Natural killer cell treated with Interleukin-12 subunit alpha and Interleukin-12 subunit beta and Interleukin-15 and Interleukin-18, amount 100 ng/mL, for 72 hours (primary cell): ENCODE measurements around the gene DPM2. TPM values are rescaled to one million over a fixed set of nuclear protein-coding genes. Genes with fewer than 3 reads are reported as not detected.

Experiments
- ATAC-seq, 2 donors: fragments of 150-1000 bp; cut with Tn5 transposase in 1 of 2; sonication (Bioruptor Pico), chemical (Tn5 transposase) in 1 of 2; 2 replicates each; pipeline ENCODE4 v1.10.0; 2021
- DNase-seq: peaks from one replicate; pipeline ENCODE4 v3.0.0; 2022; ENCODE audit warnings: low spot score
- H3K27ac Mint-ChIP-seq, 2 donors: 1 replicate in 1 of 2; 2 replicates in 1 of 2; pipeline ENCODE4 v1.8.0; 2022; ENCODE audit warnings: mixed read lengths in 2 of 2, mild to moderate bottlenecking in 1 of 2, moderate library complexity in 1 of 2
- H3K27me3 Mint-ChIP-seq, 2 donors: 1 replicate in 1 of 2; 2 replicates in 1 of 2; pipeline ENCODE4 v1.8.0; 2022; ENCODE audit warnings: mixed read lengths in 2 of 2
- H3K36me3 Mint-ChIP-seq: one replicate; pipeline ENCODE4 v1.8.0; 2022; ENCODE audit warnings: mixed read lengths
- H3K4me1 Mint-ChIP-seq, 2 donors: 1 replicate in 1 of 2; 2 replicates in 1 of 2; pipeline ENCODE4 v1.8.0; 2022; ENCODE audit warnings: low read depth in 2 of 2, mixed read lengths in 2 of 2, mild to moderate bottlenecking in 1 of 2
- H3K4me3 Mint-ChIP-seq: one replicate; pipeline ENCODE4 v1.8.0; 2022; ENCODE audit warnings: mixed read lengths
- H3K9me3 Mint-ChIP-seq: 2 replicates; pipeline ENCODE4 v1.8.0; 2022; ENCODE audit warnings: mixed read lengths
- total RNA-seq, 2 donors: library from RNA; stranded (reverse); gene quantifications; one replicate each; pipeline ENCODE4 v1.2.3, GENCODE V29; 2022

Gene DPM2
- total RNA-seq, 2 donors from 2014 or later: 47.9 to 74.4 TPM

DNA sequence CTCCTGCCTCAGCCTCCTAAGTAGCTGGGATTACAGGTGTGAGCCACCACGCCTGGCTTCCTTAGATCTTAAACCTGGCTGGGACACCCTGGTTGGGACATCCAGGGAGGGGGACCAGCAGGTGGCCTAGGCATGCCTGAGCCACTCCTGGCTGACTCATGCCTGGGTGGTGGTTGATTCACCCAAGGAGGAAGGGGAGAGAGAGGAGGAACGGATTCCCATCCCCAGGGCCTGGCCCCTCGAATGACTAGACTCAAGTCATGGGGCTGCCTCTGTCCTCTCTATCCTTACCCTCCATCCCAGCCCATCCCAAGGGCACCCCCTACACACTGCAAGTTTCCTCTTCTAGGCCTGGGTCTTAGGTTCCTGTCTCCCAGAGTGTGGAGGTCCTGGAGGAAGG lies 30.4 kb upstream of the DPM2 start:
- ATAC-seq (no peak), DNase-seq (no peak)
- H3K27ac Mint-ChIP-seq: peak overlapping the region; percentile 49 to 50
- no peak overlapping the region for H3K4me3 Mint-ChIP-seq
- H3K27me3 Mint-ChIP-seq: no peaks in the 10 kb centered on the region
- H3K9me3 Mint-ChIP-seq: no peaks in the 10 kb centered on the region
- no peaks in the 10 kb centered on the region for H3K36me3 Mint-ChIP-seq
- peaks cover 29 to 39% of the 10 kb centered on the region in 2 donors for H3K4me1 Mint-ChIP-seq

GRCh38 chr9:127967151-127967809 lies 29.6 kb upstream of the DPM2 start:
- H3K4me1 Mint-ChIP-seq: peaks cover 27 to 38% of the 10 kb centered on the region in 2 donors

GRCh38 chr9:127966416-127967150 lies 28.9 kb upstream of the DPM2 start:
- no peaks in the 10 kb centered on the region for H3K36me3 Mint-ChIP-seq
- no peak overlapping the region for H3K27ac Mint-ChIP-seq
- ATAC-seq: no peak
- DNase-seq: no peak
- no peak overlapping the region for H3K4me3 Mint-ChIP-seq
- H3K27me3 Mint-ChIP-seq: no peaks in the 10 kb centered on the region
- no peaks in the 10 kb centered on the region for H3K9me3 Mint-ChIP-seq
- H3K4me1 Mint-ChIP-seq: peaks cover 22 to 31% of the 10 kb centered on the region in 2 donors

More at GRCh38 chr9:127967151-127967809, 29.6 kb upstream of the DPM2 start:
- ATAC-seq: no peak
- H3K9me3 Mint-ChIP-seq: no peaks in the 10 kb centered on the region
- no peak overlapping the region for H3K4me3 Mint-ChIP-seq
- DNase-seq: no peak
- no peaks in the 10 kb centered on the region for H3K36me3 Mint-ChIP-seq
- H3K27ac Mint-ChIP-seq: no peak overlapping the region
- H3K27me3 Mint-ChIP-seq: no peaks in the 10 kb centered on the region

DNA sequence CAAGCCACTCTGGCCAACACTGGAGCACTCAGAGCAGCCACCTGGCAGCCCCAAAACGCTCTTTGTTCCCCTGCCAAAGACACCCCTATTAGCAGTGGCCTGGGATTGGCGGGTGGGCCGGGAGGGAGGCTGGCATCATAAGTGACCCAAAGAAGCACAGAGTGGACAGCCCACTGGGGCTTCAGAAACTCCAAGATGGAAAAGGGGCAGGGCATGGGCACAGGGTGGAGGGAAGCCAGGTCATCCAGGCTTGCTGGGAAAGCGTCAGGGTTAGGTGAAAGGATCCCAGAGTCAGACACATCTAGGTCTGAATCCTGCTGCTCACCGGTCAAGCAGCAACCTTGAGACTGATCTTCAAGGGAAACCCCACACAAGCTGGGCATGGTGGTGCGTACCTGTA lies 28.3 kb upstream of the DPM2 start:
- DNase-seq: no peak
- Mint-ChIP-seq H3K27me3 (no peaks in the 10 kb centered on the region), H3K4me3 (no peak overlapping the region), H3K36me3 (no peaks in the 10 kb centered on the region), H3K27ac (no peak overlapping the region), H3K9me3 (no peaks in the 10 kb centered on the region), H3K4me1 (peaks cover 16 to 25% of the 10 kb centered on the region in 2 donors)
- no peak for ATAC-seq

GRCh38 chr9:127963359-127964064 lies 25.9 kb upstream of the DPM2 start:
- Mint-ChIP-seq H3K36me3 (no peaks in the 10 kb centered on the region), H3K4me1 (peaks cover 8 to 12% of the 10 kb centered on the region in 2 donors), H3K9me3 (no peaks in the 10 kb centered on the region), H3K27ac (no peak overlapping the region), H3K4me3 (no peak overlapping the region), H3K27me3 (no peaks in the 10 kb centered on the region)
- ATAC-seq: no peak
- no peak for DNase-seq

GRCh38 chr9:127963041-127963358 lies 25.3 kb upstream of the DPM2 start:
- Mint-ChIP-seq H3K4me1 (peaks cover 6 to 8% of the 10 kb centered on the region in 2 donors), H3K27ac (no peak overlapping the region), H3K9me3 (no peaks in the 10 kb centered on the region), H3K36me3 (no peaks in the 10 kb centered on the region), H3K4me3 (no peak overlapping the region), H3K27me3 (no peaks in the 10 kb centered on the region)
- no peak for ATAC-seq
- no peak for DNase-seq

GRCh38 chr9:127962278-127962677 lies 24.6 kb upstream of the DPM2 start:
- no peaks in the 10 kb centered on the region for H3K36me3 Mint-ChIP-seq
- no peaks in the 10 kb centered on the region for H3K9me3 Mint-ChIP-seq
- no peak for DNase-seq
- H3K27ac Mint-ChIP-seq: no peak overlapping the region
- no peak for ATAC-seq
- no peak overlapping the region for H3K4me3 Mint-ChIP-seq
- H3K27me3 Mint-ChIP-seq: no peaks in the 10 kb centered on the region
- peaks cover 6 to 8% of the 10 kb centered on the region in 2 donors for H3K4me1 Mint-ChIP-seq

DNA sequence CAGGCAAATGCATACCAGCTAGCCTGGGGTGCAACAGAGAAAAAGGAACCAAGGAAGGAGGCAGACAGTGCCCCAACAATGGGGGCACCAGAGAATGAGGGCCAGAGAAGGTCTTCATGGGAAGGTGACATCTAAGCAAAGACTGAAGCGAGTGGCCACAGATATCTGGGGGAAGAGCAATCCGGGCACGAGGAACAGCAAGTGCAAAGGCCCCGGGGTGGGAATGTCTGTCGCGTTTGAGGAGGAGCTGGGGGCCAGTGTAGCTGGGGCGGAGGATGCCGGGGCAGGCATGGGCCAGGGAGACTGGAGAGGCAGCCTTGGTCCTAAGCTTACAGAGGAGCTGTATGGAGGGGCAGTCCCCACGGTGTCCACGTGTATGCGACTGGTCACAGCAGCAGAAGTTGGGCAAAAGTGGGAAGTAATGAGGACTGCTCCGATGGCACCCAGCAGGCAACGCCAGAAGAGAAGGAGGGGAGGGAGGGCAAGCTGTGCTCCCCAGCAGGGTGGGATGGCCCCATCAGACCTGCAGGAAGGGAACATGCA lies 24.0 kb upstream of the DPM2 start:
- Mint-ChIP-seq H3K27ac (no peak overlapping the region), H3K4me3 (no peak overlapping the region), H3K4me1 (peaks cover 6 to 8% of the 10 kb centered on the region in 2 donors), H3K27me3 (no peaks in the 10 kb centered on the region), H3K36me3 (no peaks in the 10 kb centered on the region), H3K9me3 (no peaks in the 10 kb centered on the region)
- no peak for ATAC-seq
- no peak for DNase-seq

DNA sequence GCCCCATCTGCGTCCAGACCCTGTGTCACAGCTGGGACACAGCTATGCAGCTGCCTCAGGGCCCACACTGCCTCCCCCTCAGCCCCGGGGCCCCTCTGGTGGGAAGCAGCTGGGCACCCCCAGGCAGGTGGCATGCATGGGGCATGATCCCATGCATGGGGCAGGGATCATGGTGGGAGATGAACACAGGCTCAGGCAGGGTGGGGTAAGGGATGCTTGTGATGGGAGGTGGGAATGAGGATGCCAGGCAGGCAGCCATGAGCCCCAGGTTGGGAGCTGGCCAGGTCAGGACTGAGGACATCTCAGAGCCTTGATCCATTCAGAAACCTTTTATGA lies 23.5 kb upstream of the DPM2 start:
- Mint-ChIP-seq H3K4me3 (no peak overlapping the region), H3K27me3 (no peaks in the 10 kb centered on the region), H3K9me3 (no peaks in the 10 kb centered on the region), H3K4me1 (peaks cover 6 to 8% of the 10 kb centered on the region in 2 donors), H3K27ac (no peak overlapping the region), H3K36me3 (no peaks in the 10 kb centered on the region)
- no peak for DNase-seq
- ATAC-seq: peak in 1 of 2 donors; percentile 22

DNA sequence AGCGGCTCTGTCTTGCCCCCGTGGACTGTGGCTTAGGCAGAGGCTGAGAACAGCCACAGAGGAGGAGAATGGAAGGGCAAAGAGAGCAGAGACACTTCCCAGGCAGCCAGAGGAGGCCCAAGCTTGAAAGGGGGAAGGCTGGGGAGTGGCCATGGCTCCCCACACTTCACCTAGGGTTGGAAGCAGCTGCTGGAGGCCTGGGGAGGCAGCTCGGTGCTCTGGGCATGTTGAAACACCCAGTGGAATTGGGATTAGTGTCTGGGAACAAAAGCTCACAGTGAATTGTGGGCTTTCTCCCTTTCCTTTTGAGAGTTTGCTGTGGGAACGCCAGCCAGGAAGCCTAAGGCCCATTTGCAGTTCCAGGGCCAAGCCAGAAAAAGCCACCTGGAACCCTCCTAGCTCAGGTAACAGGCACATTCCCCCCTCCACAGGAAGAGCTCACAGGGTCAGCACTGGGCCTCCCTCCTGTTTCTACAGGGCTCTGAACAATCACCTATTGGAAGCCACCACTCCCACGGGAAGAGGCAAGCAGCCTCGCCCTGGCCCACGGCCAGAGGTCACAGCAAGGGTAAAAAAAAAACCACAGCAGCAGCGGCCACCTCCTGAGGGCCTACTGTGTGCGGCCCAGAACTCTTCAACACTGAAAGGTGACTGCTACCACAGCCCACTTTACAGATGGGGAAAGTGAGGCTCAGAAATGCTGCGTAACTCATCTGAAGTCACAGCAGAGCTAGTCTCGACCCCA lies 22.9 kb upstream of the DPM2 start:
- no peak for ATAC-seq
- DNase-seq: no peak
- Mint-ChIP-seq H3K27ac (peak overlapping the region in 1 of 2 donors; percentile 9), H3K27me3 (no peaks in the 10 kb centered on the region), H3K4me3 (no peak overlapping the region), H3K36me3 (no peaks in the 10 kb centered on the region), H3K9me3 (no peaks in the 10 kb centered on the region), H3K4me1 (peaks cover 7 to 9% of the 10 kb centered on the region in 2 donors)

- DNase-seq (no peak), ATAC-seq (no peak)
- Mint-ChIP-seq H3K9me3 (no peaks in the 10 kb centered on the region), H3K27me3 (no peaks in the 10 kb centered on the region), H3K27ac (peak overlapping the region in 1 of 2 donors; percentile 9), H3K4me1 (peaks cover 10 to 11% of the 10 kb centered on the region in 2 donors), H3K36me3 (no peaks in the 10 kb centered on the region), H3K4me3 (no peak overlapping the region)
These were observed 22.3 kb upstream of the DPM2 start for GRCh38 chr9:127959841-127960409.

DNA sequence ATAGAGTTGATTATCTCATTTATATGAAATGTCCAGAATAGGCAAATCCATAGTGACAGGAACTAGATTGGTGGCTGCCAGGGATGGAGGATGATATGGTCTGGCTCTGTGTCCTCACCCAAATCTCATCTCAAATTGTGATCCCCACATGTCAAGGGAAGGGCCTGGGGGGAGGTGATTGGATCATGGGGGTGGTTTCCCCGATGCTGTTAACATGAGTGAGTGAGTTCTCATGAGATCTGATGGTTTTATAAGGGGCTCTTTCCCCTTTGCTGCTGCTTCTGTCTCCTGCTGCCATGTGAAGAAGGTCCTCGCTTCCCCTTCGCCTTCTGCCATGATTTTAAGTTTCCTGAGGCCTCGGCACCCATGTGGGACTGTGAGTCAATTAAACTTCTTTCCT lies 21.7 kb upstream of the DPM2 start:
- Mint-ChIP-seq H3K27me3 (no peaks in the 10 kb centered on the region), H3K9me3 (no peaks in the 10 kb centered on the region), H3K4me1 (peaks cover 10 to 11% of the 10 kb centered on the region in 2 donors)

DNA sequence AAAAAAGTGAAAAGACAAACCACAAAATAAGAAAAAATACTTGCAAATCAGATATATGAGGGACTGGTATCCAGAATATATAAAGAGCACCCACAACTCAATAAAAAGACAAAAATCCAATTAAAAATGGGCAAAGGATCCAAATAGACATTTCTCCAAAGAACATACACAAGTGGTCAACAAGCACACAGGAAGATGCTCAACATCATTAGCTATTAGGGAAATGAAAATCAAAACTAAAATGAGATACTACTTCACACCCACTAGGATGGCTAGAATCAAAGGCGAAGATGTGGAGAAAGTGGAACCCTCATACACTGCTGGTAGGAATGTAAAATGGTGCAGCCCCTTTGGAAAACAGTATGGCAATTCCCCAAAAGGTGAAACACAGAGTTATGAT lies 21.1 kb upstream of the DPM2 start:
- no peak overlapping the region for H3K4me3 Mint-ChIP-seq
- H3K27me3 Mint-ChIP-seq: no peaks in the 10 kb centered on the region
- no peaks in the 10 kb centered on the region for H3K9me3 Mint-ChIP-seq
- DNase-seq (no peak), ATAC-seq (no peak)
- peaks cover 10 to 11% of the 10 kb centered on the region in 2 donors for H3K4me1 Mint-ChIP-seq
- no peak overlapping the region for H3K27ac Mint-ChIP-seq
- no peaks in the 10 kb centered on the region for H3K36me3 Mint-ChIP-seq

More for the DNA sequence above, 21.7 kb upstream of the DPM2 start:
- no peak overlapping the region for H3K4me3 Mint-ChIP-seq
- DNase-seq (no peak), ATAC-seq (no peak)
- peak overlapping the region in 1 of 2 donors; percentile 9 for H3K27ac Mint-ChIP-seq
- H3K36me3 Mint-ChIP-seq: no peaks in the 10 kb centered on the region
